DND-41 (cell line): ENCODE results near the gene TSNAXIP1.

Experiments used
- ATAC-seq: fragments of 200-7000 bp; cut with Tn5 transposase; 3 replicates; pipeline ENCODE4 v1.9.1; 2021; ENCODE audit warnings: low read depth; ENCODE audit not compliant: insufficient read depth
- DNase-seq: peaks from one replicate; pipeline ENCODE4 v3.0.0-alpha.2; 2020
- H2AFZ ChIP-seq: 2 replicates; pipeline ENCODE4 v1.6.0; 2012; ENCODE audit warnings: low read depth, low read length
- H3K27ac ChIP-seq: 2 replicates; pipeline ENCODE4 v1.5.1; 2012; ENCODE audit warnings: low read length, inconsistent platforms
- H3K27me3 ChIP-seq: fragments of 200-600 bp; sonication (generic); 2 replicates; pipeline ENCODE4 v1.6.0; 2012; ENCODE audit warnings: low read length, mild to moderate bottlenecking, inconsistent platforms; ENCODE audit not compliant: insufficient read depth, poor library complexity
- H3K36me3 ChIP-seq: 2 replicates; pipeline ENCODE4 v1.5.1; 2012; ENCODE audit warnings: low read length, inconsistent platforms; ENCODE audit not compliant: insufficient read depth
- H3K4me1 ChIP-seq: 2 replicates; pipeline ENCODE4 v1.5.1; 2012; ENCODE audit warnings: mild to moderate bottlenecking, low read length; ENCODE audit not compliant: insufficient read depth
- H3K4me2 ChIP-seq: 2 replicates; pipeline ENCODE4 v1.6.0; 2012; ENCODE audit warnings: mild to moderate bottlenecking, moderate library complexity, low read length, inconsistent platforms; ENCODE audit not compliant: insufficient read depth
- H3K4me3 ChIP-seq, 2 experiments: fragments of 200-600 bp in 1 of 2; shearing (Covaris generic) in 1 of 2; 2 replicates each; pipeline ENCODE4 v1.5.1; 2012 to 2016; ENCODE audit warnings: inconsistent platforms in 2 of 2, low read length in 2 of 2, mild to moderate bottlenecking in 2 of 2, low read depth in 1 of 2, moderate library complexity in 1 of 2
- H3K79me2 ChIP-seq: 2 replicates; pipeline ENCODE4 v1.6.0; 2012; ENCODE audit warnings: low read length, inconsistent platforms; ENCODE audit not compliant: insufficient read depth
- H3K9ac ChIP-seq: 2 replicates; pipeline ENCODE4 v1.6.0; 2012; ENCODE audit warnings: low read depth, mild to moderate bottlenecking, inconsistent platforms, low read length, moderate library complexity
- H3K9me3 ChIP-seq: 2 replicates; pipeline ENCODE4 v1.5.1; 2012; ENCODE audit warnings: low read length, moderate library complexity, mild to moderate bottlenecking, inconsistent platforms; ENCODE audit not compliant: insufficient read depth, severe bottlenecking
- H4K20me1 ChIP-seq: 2 replicates; pipeline ENCODE4 v1.6.0; 2012; ENCODE audit warnings: low read length; ENCODE audit not compliant: insufficient read depth
- EZH2 ChIP-seq: IDR thresholded peaks from 3 replicates; pipeline ENCODE4 v1.6.1; 2012; ENCODE audit warnings: borderline replicate concordance, low read depth, mild to moderate bottlenecking, moderate library complexity, low read length, inconsistent platforms; ENCODE audit not compliant: severe bottlenecking
- TF ChIP-seq, protein P1 (sequence below): IDR thresholded peaks from 2 replicates; pipeline ENCODE4 v1.5.1; 2012; ENCODE audit warnings: borderline replicate concordance, low read length, moderate library complexity, mild to moderate bottlenecking; ENCODE audit not compliant: poor library complexity, severe bottlenecking; ENCODE audit errors: extremely low read depth

Gene TSNAXIP1

DNA sequence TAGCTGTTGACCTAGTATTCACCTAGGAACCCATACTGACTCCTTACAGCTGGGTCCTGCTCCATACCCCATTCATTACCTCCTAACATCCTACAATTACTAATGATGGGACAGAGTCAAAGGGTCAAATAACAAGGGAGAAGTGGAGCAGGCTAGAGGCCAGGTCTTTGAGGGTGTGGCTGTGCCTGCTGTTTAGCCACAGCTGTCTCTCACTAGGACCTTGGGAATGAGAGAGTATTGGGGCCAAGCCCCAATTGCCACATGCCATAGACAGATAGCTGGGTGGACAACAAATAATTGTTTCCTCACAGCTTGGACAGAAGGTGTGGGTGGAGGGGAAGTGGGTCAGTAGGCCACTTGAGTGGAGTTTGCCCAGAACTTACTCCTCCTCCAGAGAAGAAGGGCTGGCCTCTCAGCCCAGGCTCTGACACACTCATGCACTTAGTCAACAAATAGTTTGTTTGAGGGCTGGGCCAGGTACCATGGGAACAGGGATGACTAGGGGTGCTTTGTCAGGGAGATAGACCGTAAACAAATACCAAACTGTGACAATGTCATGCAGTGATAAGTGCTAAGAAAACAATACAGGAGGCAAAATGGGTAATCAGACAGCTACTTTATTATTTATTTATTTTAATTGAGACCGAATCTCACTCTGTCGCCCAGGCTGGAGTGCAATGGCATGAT lies 51.0 kb downstream of the TSNAXIP1 start:
- H3K79me2 ChIP-seq, result peaks cover 98% of the 10 kb centered on the region
- no peak overlapping the region for H3K4me2 ChIP-seq
- no peak for DNase-seq
- no peak for TF ChIP-seq EZH2
- TF ChIP-seq, protein P1, sequence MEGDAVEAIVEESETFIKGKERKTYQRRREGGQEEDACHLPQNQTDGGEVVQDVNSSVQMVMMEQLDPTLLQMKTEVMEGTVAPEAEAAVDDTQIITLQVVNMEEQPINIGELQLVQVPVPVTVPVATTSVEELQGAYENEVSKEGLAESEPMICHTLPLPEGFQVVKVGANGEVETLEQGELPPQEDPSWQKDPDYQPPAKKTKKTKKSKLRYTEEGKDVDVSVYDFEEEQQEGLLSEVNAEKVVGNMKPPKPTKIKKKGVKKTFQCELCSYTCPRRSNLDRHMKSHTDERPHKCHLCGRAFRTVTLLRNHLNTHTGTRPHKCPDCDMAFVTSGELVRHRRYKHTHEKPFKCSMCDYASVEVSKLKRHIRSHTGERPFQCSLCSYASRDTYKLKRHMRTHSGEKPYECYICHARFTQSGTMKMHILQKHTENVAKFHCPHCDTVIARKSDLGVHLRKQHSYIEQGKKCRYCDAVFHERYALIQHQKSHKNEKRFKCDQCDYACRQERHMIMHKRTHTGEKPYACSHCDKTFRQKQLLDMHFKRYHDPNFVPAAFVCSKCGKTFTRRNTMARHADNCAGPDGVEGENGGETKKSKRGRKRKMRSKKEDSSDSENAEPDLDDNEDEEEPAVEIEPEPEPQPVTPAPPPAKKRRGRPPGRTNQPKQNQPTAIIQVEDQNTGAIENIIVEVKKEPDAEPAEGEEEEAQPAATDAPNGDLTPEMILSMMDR, result no peak
- H4K20me1 ChIP-seq, result peaks cover 85% of the 10 kb centered on the region
- H3K9ac ChIP-seq, result no peak overlapping the region
- ATAC-seq, result no peak
- no peak overlapping the region for H3K27ac ChIP-seq
- no peak overlapping the region for H3K4me3 ChIP-seq
- H3K9me3 ChIP-seq, result no peaks in the 10 kb centered on the region
- H3K36me3 ChIP-seq, result peaks cover 40% of the 10 kb centered on the region
- no peak overlapping the region for H2AFZ ChIP-seq
- H3K27me3 ChIP-seq, result no peaks in the 10 kb centered on the region
- H3K4me1 ChIP-seq, result no peaks in the 10 kb centered on the region

DNA sequence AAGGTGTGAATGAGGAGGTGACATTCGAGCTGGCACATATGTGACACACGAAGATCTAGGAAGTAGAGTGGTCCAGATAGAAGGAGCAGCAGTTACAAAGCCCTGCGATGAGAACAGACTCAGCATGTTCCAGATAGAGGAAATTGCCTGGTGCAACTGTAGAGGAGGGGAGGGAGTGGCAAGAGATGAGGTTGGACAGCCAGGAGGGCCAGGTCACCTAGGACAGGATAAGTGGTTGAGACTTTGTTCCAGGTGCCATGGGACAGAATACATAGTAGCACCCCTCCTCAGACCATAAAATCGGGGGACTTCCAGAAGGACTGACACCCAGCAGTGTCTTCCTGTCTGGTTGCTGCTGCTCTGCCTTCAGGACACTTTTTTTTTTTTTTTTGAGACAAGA lies 51.8 kb downstream of the TSNAXIP1 start:
- peaks cover 98% of the 10 kb centered on the region for H3K79me2 ChIP-seq
- no peak for ATAC-seq
- TF ChIP-seq, protein P1, result no peak
- no peak for TF ChIP-seq EZH2
- H3K4me2 ChIP-seq, result no peak overlapping the region
- H3K4me3 ChIP-seq, result no peak overlapping the region
- no peak overlapping the region for H3K27ac ChIP-seq
- no peak overlapping the region for H3K9ac ChIP-seq
- no peak for DNase-seq
- no peaks in the 10 kb centered on the region for H3K9me3 ChIP-seq
- no peak overlapping the region for H2AFZ ChIP-seq
- no peaks in the 10 kb centered on the region for H3K4me1 ChIP-seq
- peaks cover 42% of the 10 kb centered on the region; the same call in 1 of the 2 replicates for H3K36me3 ChIP-seq
- no peaks in the 10 kb centered on the region for H3K27me3 ChIP-seq
- peaks cover 88% of the 10 kb centered on the region for H4K20me1 ChIP-seq

DNA sequence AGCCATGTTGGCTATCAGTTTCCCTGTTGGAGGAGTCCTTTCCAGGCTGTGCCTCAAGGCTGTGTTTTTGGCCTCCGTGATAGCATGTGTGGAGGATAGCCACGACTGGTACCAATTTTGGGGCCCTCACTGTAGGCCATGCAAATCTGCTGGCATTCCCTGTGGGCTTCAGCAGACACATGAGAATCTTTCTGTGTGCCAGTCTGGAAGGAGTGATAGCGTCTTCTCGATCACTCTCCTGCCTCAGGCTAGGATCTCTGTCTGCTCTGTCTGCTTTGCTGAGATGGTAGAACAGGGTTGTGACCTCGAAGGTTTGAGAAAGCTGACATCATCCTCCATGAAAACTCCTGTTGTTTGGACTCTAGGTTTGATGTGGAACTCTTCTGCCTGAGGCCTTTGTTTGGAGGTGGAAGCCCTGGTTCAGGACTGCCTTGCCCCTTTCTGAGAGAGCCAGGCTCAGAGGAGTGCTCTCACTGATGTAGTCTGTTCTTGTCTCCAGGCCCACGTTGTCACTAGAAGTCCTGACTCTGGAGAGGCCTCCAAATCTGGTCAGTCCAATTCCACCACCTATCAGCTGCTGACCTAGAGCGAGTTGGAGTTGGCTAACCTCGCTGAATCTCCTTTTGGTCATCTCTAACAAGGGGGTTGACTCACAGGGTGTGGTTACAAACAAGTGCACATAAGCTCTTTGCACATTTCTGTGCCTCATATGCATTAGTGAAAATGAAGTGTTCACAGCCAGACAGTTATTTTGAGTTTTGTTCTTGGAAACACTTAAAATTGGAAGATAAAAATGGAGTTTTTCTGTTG lies 54.1 kb downstream of the TSNAXIP1 start:
- H3K36me3 ChIP-seq, result peaks cover 52% of the 10 kb centered on the region
- no peaks in the 10 kb centered on the region for H3K9me3 ChIP-seq
- no peak for ATAC-seq
- H3K79me2 ChIP-seq, result peaks cover 95% of the 10 kb centered on the region
- H3K4me1 ChIP-seq, result no peaks in the 10 kb centered on the region
- H4K20me1 ChIP-seq, result peaks cover 86% of the 10 kb centered on the region
- H3K9ac ChIP-seq, result no peak overlapping the region
- H3K4me3 ChIP-seq, result no peak overlapping the region
- H3K27ac ChIP-seq, result no peak overlapping the region
- no peak overlapping the region for H3K4me2 ChIP-seq
- no peaks in the 10 kb centered on the region for H3K27me3 ChIP-seq
- DNase-seq, result no peak
- TF ChIP-seq EZH2, result no peak
- TF ChIP-seq, protein P1, result no peak
- no peak overlapping the region for H2AFZ ChIP-seq
